HG03558 (cell line): ENCODE measurements around the gene IRAK3.
"Not testable (repeated sequence)": the region's sequence is repeated elsewhere in the genome, so short reads cannot be mapped to it uniquely, and the experiment has no call there.

Experiments used
- ATAC-seq: cut with Tn5 transposase; IDR thresholded peaks from one replicate; pipeline ENCODE4 v1.9.1; 2021; ENCODE audit warnings: moderate number of reproducible peaks; ENCODE audit not compliant: unreplicated experiment; ENCODE audit errors: extremely low read depth

Gene IRAK3

GRCh38 chr12:66203820-66204219 is 14.8 kb downstream of the IRAK3 start:
- ATAC-seq, result no peak

- no peak for ATAC-seq
Observed at GRCh38 chr12:66206141-66206540, 17.1 kb downstream of the IRAK3 start.

- no peak for ATAC-seq
Observed at GRCh38 chr12:66210840-66211239, 21.8 kb downstream of the IRAK3 start.

GRCh38 chr12:66211573-66211972 is 22.6 kb downstream of the IRAK3 start:
- ATAC-seq, result not testable (repeated sequence)

DNA sequence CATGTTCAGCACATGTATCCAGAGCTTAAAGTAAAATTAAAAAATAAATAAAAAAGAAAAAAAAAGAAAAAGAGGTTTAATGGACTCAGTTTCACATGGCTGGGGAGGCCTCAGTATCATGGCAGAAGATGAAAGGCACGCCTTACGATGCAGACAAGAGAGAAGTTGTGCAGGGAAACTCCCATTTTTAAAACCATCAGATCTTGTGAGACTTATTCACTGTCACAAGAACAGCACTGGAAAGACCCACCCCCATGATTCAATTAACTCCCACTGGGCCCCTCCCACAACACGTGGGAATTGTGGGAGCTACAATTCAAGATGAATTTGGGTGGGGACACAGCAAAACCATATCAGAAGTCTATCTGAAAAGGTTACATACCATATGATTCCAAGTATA is 24.0 kb downstream of the IRAK3 start:
- ATAC-seq, result not testable (repeated sequence)

GRCh38 chr12:66217342-66217917 is 28.4 kb downstream of the IRAK3 start:
- ATAC-seq, result no peak

- no peak for ATAC-seq
Observed at GRCh38 chr12:66228462-66228861, 39.4 kb downstream of the IRAK3 start.

GRCh38 chr12:66232263-66232662 is 43.2 kb downstream of the IRAK3 start:
- no peak for ATAC-seq

DNA sequence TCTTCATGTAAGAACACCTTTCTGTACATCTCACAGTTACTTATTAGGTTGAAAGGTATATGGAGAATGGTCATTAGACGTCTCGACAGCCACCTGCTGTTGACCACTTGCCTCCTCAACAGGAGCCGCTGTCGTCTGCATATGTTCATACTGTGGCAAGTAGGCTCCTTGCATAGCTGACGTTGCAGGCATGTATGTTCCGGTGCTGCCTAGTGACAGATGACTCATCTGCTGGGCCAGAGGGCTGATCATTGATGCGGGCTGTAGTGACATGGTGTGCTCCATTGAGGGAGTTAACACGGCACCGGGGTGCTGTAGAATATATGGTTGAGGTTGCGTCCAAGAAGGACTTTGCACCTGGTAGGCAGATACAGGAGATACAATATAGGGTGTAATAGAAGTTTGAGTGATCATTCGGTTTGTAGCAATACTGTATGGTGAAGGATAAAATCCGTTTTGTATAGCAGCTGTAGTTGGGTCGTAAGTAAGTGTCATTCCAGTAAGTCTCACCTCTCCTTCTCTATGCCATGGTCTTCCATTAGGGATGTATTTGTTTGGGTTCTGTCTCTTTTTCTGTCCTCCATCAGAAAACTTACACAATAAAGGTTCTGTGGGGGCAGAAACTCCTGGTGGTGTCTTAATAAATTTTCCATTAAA is 45.2 kb downstream of the IRAK3 start:
- peak; percentile 90 for ATAC-seq

- not testable (repeated sequence) for ATAC-seq
Observed at GRCh38 chr12:66234773-66235625, 46.0 kb downstream of the IRAK3 start.

- no peak for ATAC-seq
Observed at GRCh38 chr12:66235626-66236281, 46.7 kb downstream of the IRAK3 start.

DNA sequence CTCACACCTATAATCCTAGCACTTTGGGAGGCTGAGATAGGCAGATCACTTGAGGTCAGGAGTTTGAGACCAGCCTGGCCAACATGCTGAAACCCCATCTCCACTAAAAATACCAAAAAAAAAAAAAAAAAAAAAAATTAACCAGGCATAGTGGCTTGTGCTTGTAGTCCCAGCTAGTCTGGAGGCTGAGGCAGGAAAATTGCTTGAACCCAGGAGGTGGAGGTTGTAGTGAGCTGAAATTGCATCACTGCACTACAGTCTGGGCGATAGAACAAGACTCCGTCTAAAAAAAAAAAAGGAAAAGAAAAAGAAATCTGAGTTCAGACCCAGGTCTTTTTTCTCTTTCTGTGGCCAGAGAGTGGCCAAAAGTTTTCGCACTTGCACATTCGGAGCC is 47.3 kb downstream of the IRAK3 start:
- not testable (repeated sequence) for ATAC-seq

- no peak for ATAC-seq
Observed at GRCh38 chr12:66236969-66237368, 48.0 kb downstream of the IRAK3 start.

DNA sequence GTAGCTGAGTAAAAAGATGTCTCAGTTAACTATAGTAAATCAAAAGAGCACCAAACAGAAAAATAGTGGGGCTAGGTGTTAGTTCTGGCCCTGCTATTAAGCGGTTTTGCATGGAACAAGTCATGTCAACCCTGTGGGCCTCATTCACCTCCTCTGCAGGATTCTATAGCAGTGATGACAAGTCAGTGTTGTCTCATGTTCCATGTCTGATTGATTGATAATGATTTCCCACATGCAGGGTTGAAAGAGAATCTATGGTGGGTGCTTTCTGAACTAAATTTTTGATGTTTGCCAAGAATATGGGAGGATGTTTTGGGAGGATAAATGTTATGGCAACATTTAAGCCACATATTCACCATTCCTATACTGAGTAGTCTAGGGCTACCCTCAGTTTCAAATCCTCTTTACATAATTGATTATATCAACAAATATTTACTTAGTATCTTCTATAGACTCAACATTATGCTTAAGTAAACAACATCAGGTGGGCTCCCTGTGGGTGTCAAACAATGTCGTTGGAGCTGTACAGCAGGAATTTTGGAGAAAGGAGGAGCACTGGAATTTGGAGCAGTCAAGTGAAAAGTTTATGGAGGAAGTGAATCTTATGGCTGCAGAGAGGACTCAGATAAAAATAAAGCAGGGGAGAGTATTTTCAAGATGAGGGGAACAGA is 48.6 kb downstream of the IRAK3 start:
- ATAC-seq, result no peak

GRCh38 chr12:66239295-66239694 is 50.3 kb downstream of the IRAK3 start:
- no peak for ATAC-seq

DNA sequence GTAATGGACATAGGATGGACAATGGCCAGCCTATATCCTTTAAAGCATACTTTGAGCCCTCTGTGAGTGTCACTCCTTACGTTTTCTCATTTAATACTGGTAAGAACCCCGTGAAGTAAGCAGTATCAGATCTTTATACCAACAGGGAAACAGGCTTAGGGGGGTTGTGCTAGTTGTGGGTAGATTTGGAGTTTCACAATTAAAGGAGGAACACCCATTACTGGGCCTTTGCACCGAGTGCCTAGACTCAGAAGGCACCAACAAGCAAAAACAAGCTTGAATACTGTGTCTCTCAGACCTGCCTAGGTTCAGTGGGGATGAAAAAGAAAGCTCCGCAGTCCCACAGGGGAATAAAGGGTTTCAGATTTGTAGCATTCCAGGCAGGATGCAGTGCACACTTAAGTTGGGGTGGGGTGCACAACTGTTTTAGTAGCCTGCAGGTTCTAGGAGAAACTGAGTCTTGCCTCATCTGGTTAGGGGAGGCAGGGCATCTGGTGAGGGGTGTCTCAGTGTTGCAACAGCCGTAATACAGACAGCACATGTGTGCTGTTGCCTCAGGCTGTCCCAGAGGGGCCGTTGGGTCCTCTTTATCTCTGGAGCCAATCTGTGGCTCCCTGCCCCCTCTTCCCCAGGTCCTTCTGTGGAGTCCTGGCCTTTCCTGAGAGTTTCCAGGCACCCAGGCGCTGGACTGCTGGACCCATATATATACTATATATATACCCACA is 51.2 kb downstream of the IRAK3 start:
- ATAC-seq, result no peak

GRCh38 chr12:66241061-66242043 is 52.3 kb downstream of the IRAK3 start:
- ATAC-seq, result no peak

- ATAC-seq, result no peak
Observed at GRCh38 chr12:66242311-66242710, 53.3 kb downstream of the IRAK3 start.
